Vagina (tissue), 2 donors: ENCODE results near the gene RYR3.

Source experiments
- POLR2A ChIP-seq, 2 donors: fragments of 450-650 bp; IDR thresholded peaks; one replicate each; pipeline ENCODE4 v1.6.1; 2017; ENCODE audit warnings: antibody characterized with exemption in 2 of 2, mild to moderate bottlenecking in 2 of 2, moderate library complexity in 2 of 2
- POLR2AphosphoS5 ChIP-seq, 2 donors: sonication (generic); formaldehyde crosslinking; IDR thresholded peaks; one replicate each; pipeline ENCODE4 v1.9.0; 2017; ENCODE audit warnings: antibody characterized with exemption in 2 of 2, mild to moderate bottlenecking in 2 of 2, low read depth in 1 of 2; ENCODE audit not compliant: insufficient read depth in 1 of 2
- TF ChIP-seq, protein P1 (sequence below), 3 experiments: fragments of 450-650 bp in 2 of 3; fragments of 200-600 bp in 1 of 3; sonication (generic) in 1 of 3; IDR thresholded peaks; one replicate each; pipeline ENCODE4 v1.5.1; 2017 to 2019; ENCODE audit warnings: antibody characterized with exemption in 3 of 3, mild to moderate bottlenecking in 2 of 3, moderate library complexity in 2 of 3

DNA sequence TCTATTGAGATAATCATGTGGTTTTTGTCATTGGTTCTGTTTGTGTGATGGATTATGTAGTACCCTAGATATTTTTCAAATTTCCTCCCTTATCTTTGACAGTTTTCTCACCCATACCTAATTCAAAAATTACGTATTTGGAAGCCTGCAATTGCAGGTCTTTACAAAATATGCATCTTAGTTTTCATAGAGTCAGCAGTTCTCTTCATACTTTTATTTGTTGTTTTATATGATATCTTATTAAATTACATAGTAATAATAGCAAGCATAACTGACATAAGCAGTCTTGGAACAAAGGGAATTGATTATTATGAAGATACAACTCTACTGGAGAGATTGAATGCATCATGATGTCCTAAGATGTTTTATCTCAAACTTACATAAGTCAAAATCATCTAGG, 442.2 kb downstream of the RYR3 start:
- TF ChIP-seq, protein P1, sequence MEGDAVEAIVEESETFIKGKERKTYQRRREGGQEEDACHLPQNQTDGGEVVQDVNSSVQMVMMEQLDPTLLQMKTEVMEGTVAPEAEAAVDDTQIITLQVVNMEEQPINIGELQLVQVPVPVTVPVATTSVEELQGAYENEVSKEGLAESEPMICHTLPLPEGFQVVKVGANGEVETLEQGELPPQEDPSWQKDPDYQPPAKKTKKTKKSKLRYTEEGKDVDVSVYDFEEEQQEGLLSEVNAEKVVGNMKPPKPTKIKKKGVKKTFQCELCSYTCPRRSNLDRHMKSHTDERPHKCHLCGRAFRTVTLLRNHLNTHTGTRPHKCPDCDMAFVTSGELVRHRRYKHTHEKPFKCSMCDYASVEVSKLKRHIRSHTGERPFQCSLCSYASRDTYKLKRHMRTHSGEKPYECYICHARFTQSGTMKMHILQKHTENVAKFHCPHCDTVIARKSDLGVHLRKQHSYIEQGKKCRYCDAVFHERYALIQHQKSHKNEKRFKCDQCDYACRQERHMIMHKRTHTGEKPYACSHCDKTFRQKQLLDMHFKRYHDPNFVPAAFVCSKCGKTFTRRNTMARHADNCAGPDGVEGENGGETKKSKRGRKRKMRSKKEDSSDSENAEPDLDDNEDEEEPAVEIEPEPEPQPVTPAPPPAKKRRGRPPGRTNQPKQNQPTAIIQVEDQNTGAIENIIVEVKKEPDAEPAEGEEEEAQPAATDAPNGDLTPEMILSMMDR (IDR thresholded peaks at IDR 0.05), result no peak
- no peak for TF ChIP-seq POLR2AphosphoS5 (IDR thresholded peaks at IDR 0.05; ENCODE audit: insufficient read depth in 1 of 2, low read depth in 1 of 2)
- no peak for TF ChIP-seq POLR2A (IDR thresholded peaks at IDR 0.05)
